Inflammatory macrophage treated with lipopolysaccharide for 4 hours (primary cell): ENCODE data around the gene CSTF3.
"Not testable (repeated sequence)": the region's sequence is repeated elsewhere in the genome, so short reads cannot be mapped to it uniquely, and the experiment has no call there.

Experiments used
- DNase-seq: peaks from one replicate; pipeline ENCODE4 v3.0.0-alpha.2; 2020

Gene CSTF3

DNA sequence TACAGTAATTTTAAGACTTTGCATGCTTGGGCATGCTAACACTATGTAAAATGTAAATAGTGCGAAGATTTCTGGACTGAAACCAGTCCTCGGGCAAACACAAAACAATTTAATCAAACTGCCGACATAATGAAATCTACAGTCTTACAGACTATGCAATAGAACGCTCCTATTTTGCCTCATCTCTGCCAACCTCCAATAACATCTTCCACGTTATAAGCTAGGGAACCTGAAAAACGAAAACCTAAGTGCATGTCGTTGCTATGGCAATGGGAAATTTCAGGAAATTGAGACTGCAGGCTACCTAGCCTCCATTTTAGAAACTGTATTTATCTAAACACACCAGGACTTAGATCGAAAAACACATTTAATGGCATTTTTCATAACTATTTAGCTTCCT is 1.1 kb downstream of the CSTF3 start:
- peak; percentile 63 for DNase-seq

DNA sequence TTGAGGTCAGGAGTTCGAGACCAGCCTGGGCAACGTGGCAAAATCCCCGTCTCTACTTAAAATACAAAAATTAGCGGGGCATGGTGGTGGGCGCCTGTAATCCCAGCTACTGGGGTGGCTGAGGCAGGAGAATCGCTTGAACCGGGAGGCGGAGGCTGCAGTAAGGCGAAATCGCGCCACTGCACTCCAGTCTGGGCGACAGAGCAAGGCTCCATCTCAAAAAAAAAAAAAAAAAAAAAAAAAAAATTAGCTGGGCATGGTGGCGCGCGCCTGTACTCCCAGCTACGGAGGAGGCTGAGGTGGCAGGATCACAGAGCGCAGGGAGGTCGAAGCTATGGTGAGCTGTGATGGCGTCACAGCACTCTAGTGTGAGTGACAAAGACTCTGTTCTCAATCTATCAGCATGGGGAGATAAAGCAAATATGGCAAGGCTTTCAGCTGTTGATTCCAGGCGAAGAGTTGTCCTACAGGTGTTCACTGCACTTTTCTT is 1.9 kb downstream of the CSTF3 start:
- DNase-seq: not testable (repeated sequence)

DNA sequence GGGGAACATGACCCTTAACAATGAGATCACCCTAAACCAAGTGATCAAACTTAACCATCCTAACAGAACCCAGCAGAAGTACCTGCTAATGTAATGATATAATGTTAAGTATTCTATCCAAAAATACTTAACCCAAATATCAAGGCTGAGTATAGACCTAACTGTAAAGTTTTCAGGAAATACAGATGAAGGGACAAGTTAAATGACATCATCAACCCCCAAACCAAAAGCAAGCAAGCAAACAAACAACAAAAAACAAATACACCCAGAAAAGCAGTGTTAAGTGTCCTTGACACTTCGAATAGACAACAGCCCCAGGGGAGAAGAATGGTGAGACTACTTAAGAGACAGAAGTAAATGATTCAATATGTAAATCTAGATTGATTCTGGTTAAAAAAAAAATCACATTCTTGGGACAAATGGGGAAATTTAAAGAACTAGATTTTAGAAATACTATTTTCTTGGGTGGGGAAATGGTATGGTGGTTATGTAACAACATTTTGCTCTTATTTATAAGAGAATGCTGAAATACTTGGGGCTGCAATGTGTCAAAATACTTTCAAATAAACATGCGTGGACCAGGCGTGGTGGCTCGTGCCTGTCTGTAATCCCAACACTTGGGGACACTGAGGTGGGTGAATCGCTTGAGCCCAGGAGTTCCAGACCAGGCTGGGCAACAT is 2.5 kb downstream of the CSTF3 start:
- peak; percentile 64 for DNase-seq

DNA sequence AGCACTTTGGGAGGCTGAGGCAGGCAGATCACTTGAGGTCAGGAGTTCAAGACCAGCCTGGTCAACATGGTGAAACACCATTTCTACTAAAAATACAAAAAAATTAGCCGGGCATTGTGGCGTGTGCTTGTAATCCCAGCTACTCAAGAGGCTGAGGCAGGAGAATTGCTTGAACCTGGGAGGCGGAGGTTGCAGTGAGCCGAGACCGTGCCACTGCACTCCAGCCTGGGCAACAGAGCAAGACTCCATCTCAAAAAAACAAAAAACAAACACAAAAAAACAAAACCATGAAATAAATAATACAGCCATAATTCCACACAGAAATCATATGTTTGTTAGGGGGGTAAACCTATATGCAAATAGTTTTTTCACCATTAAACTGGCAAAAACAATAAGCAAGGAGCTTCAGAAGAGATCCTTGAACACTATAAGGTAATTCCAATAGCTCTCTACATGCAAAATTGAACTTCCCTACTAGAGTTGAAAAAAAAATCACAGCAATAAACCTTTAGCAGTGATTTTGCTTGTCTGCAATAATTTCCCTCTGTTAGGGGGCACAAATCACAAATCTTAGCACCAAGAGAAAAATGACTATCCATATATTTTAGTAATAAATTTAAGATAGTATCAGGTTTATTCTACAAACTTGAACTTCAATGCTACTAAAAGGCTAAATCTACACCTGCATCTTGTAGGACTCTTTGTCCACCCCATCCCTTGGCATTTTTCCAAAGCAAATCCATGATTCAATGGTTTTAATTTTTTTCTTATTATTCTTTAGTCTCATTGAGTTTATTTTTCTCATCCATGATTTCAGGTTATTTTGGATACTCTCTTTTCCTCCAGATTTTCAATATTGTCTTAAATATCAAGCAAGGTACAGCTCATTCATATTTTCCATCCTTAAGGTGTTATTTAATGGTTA is 3.9 kb downstream of the CSTF3 start:
- DNase-seq: no peak

GRCh38 chr11:33151399-33151798 is 9.9 kb downstream of the CSTF3 start:
- DNase-seq: no peak

DNA sequence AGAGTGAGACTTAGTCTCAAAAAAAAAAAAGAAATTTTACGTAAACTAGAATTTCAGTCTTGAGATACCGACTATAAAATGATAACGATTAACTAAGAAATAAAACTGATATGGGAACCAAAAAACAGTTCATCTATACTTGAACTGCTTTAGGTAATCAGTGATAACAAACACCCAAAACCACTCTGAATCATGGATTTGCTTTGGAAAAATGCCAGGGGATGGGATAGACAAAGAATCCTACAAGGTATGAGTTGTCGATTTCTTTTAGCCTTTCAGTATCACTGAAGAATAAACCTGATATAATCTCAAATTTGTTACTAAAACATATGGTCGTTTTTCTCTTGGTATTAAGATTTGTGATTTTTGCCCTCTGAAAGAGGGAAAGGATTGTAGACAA is 13.7 kb downstream of the CSTF3 start:
- no peak for DNase-seq

- DNase-seq: no peak
Observed at GRCh38 chr11:33135768-33136443, 25.4 kb downstream of the CSTF3 start.

GRCh38 chr11:33135216-33135615 is 26.1 kb downstream of the CSTF3 start:
- DNase-seq: no peak

GRCh38 chr11:33134276-33134675 is 27.0 kb downstream of the CSTF3 start:
- DNase-seq: peak; percentile 27

- DNase-seq: peak; percentile 21
Observed at GRCh38 chr11:33133761-33134160, 27.5 kb downstream of the CSTF3 start.

GRCh38 chr11:33132510-33132909 is 28.8 kb downstream of the CSTF3 start:
- DNase-seq: no peak

GRCh38 chr11:33128739-33129138 is 32.5 kb downstream of the CSTF3 start:
- no peak for DNase-seq

DNA sequence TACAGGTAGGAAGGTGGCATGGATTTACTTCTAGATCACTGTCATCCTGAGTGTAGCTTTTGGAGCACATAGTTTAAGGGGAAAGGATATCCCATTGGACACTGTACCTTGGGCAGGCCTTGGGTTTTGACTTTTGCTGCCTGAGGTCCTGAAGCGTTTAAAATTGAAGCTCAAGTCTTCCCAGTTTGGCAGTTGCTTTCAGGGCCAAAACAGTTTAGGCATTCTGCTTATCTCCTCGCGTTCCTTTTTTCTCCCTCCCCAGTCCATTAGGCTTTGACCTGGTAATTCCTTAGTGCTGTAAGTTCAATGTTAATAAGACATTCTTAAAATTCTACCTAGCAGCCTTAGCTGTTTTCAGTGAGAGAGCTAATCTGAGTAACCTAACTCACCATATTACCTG is 35.7 kb downstream of the CSTF3 start:
- no peak for DNase-seq

DNA sequence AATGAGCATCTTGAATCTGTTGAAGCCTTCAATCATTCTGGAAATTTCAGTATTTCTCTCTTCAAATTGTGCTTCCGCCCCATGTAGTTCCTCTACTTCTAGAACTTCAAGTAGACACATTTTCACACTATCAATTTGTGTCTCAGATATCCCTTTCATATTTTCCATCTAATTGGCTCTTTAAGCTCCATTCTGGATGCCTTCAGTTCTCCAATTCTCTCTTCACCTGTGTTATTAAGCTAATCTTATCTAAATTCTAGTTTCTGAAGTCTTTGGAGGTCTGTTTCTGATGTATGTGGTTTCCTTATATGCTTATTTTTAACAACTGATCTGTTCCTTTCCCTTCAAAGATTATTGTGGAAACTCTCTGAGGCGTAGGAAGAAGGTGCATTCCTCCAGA is 36.3 kb downstream of the CSTF3 start:
- no peak for DNase-seq

DNA sequence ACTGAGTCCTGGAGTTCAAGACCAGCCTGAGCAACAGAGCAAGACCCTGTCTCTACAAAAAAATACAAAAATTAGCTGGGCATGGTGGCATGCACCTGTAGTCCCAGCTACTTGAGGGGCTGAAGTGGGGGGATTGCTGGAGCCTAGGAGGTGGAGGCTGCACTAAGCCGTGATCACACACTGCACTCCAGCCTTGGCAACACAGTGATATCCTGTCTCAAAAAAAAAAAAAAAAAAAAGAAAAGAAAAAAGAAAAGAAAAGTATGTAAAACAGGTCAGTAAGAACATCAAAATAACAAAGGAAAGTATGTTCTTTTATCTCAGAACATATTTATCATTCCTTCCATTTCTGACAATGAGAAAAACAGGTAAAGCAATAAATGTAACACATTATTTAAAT is 38.6 kb downstream of the CSTF3 start:
- DNase-seq: not testable (repeated sequence)

- DNase-seq: no peak
Observed at GRCh38 chr11:33116535-33116934, 44.7 kb downstream of the CSTF3 start.

GRCh38 chr11:33110083-33110482 is 51.2 kb downstream of the CSTF3 start:
- DNase-seq: no peak

GRCh38 chr11:33109294-33109895 is 51.9 kb downstream of the CSTF3 start:
- DNase-seq: no peak

GRCh38 chr11:33103836-33104235 is 57.4 kb downstream of the CSTF3 start:
- no peak for DNase-seq

GRCh38 chr11:33094157-33094556 is 67.1 kb downstream of the CSTF3 start:
- DNase-seq: no peak

DNA sequence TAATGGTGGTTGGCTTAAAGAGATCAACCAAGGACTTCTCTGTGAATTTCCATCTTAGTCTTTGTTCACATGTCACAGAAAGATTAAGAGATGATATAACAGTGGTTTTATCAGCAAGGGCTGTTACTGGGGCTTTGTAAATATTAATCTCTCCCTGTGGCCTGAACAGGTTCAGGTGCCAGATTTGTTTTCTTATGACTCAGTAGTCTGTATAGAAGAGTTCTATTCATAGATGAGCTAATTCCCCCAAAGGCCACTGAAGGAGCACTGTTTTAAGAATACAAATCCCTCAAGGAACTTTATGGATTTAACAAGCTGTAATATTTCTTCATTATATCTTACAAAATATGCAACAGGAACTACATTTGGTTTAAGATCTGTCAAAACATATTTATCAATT is 71.5 kb downstream of the CSTF3 start:
- DNase-seq: no peak

DNA sequence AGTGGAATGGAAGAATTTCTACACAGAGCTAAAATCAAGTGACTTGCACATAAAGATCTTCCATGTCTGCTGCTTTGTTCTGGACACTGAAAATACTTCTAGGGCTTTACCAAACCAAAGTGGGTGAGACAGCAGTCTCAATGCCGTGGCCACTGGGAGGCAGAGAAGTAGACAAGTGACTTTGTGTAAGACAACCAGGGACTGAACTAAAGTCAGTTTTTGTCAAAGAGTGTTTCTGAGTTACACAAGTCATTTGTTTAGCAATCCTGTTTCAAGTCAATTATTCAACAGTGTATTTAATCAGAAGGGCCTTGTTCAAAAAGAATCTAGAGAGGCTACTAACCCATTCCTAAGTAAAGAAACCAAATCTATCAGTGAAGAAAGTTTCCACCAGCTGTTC is 75.3 kb downstream of the CSTF3 start:
- no peak for DNase-seq

DNA sequence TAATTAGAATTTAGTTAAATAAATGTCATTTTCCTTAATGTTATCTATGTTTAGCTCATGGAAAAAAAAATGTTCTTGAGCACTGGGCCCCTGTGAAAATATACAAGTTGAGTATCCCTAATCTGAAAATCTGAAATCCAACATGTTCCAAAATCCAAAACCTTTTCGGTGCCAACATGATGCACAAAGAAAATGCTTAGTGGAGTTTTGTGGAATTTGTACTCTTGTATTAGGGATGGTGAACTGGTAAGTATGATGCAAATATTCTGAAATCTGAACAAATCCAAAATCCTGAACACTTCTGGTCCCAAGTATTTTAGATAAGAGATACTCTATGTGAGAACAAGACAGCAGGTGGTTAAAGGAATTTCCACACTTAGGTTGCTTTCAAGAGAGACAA is 77.4 kb downstream of the CSTF3 start:
- DNase-seq: no peak
